ENCODE data around the gene CASQ2.
A peak's percentile ranks its signal among the peaks of the same experiment; 100 is the strongest.

CASQ2 gene

GRCh38 chr1:115768549-115768948, at the start of gene CASQ2:
CASQ2 (minus strand) TSS chr1:115768714; CDS start chr1:115768541, 173 bp downstream.
- DNase-seq = no peak

GRCh38 chr1:115815694-115816093, 47.2 kb upstream of the CASQ2 start:
- no peak for DNase-seq

- DNase-seq = no peak
Observed at GRCh38 chr1:115814685-115815398, 46.3 kb upstream of the CASQ2 start.

- DNase-seq = no peak
Observed at GRCh38 chr1:115813727-115814126, 45.2 kb upstream of the CASQ2 start.

GRCh38 chr1:115811140-115811828, 42.8 kb upstream of the CASQ2 start:
- DNase-seq = no peak

GRCh38 chr1:115810609-115811008, 42.1 kb upstream of the CASQ2 start:
- no peak for DNase-seq

GRCh38 chr1:115809847-115810246, 41.3 kb upstream of the CASQ2 start:
- DNase-seq = no peak

GRCh38 chr1:115809076-115809475, 40.6 kb upstream of the CASQ2 start:
- DNase-seq = no peak

GRCh38 chr1:115807723-115808122, 39.2 kb upstream of the CASQ2 start:
- DNase-seq = peak; percentile 28

GRCh38 chr1:115805597-115805996, 37.1 kb upstream of the CASQ2 start:
- DNase-seq = no peak

GRCh38 chr1:115802416-115802815, 33.9 kb upstream of the CASQ2 start:
- DNase-seq = no peak

- no peak for DNase-seq
Observed at GRCh38 chr1:115797486-115797885, 29.0 kb upstream of the CASQ2 start.

GRCh38 chr1:115796897-115797296, 28.4 kb upstream of the CASQ2 start:
- DNase-seq = no peak

- no peak for DNase-seq
Observed at GRCh38 chr1:115796036-115796435, 27.5 kb upstream of the CASQ2 start.

- no peak for DNase-seq
Observed at GRCh38 chr1:115794976-115795639, 26.6 kb upstream of the CASQ2 start.

- DNase-seq = no peak
Observed at GRCh38 chr1:115793162-115793561, 24.6 kb upstream of the CASQ2 start.

- no peak for DNase-seq
Observed at GRCh38 chr1:115791816-115792215, 23.3 kb upstream of the CASQ2 start.

GRCh38 chr1:115790846-115791245, 22.3 kb upstream of the CASQ2 start:
- no peak for DNase-seq

GRCh38 chr1:115790356-115790755, 21.8 kb upstream of the CASQ2 start:
- DNase-seq = no peak

GRCh38 chr1:115783311-115783710, 14.8 kb upstream of the CASQ2 start:
- DNase-seq = no peak

- no peak for DNase-seq
Observed at GRCh38 chr1:115782571-115783281, 14.2 kb upstream of the CASQ2 start.

GRCh38 chr1:115781851-115782250, 13.3 kb upstream of the CASQ2 start:
- no peak for DNase-seq

GRCh38 chr1:115781343-115781742, 12.8 kb upstream of the CASQ2 start:
- DNase-seq = no peak
